Activated naive CD4-positive, alpha-beta T cell treated with anti-CD3 and anti-CD28 coated beads, Interleukin-2, amount 10 ng/mL, durations not matched to agents 7 days and 5 days (primary cell): ENCODE data around the gene MTUS2.

Experiments
- CTCF ChIA-PET: fragments of 350-600 bp; sonication (Branson Sonifier 250); formaldehyde crosslinking; loops from one replicate; lab custom pipeline; 2021; ENCODE audit warnings: antibody characterized with exemption; lab: Charles Lee
- DNase-seq: peaks from one replicate; pipeline ENCODE4 v3.0.0-alpha.2; 2020
- H3K27ac Mint-ChIP-seq: one replicate; pipeline ENCODE4 v1.8.0; 2021; ENCODE audit warnings: mild to moderate bottlenecking, moderate library complexity, mixed read lengths
- H3K27me3 Mint-ChIP-seq: one replicate; pipeline ENCODE4 v1.8.0; 2021; ENCODE audit warnings: mild to moderate bottlenecking, mixed read lengths
- H3K36me3 Mint-ChIP-seq: one replicate; pipeline ENCODE4 v1.8.0; 2021; ENCODE audit warnings: mixed read lengths
- H3K4me1 Mint-ChIP-seq: one replicate; pipeline ENCODE4 v1.8.0; 2021; ENCODE audit warnings: mixed read lengths
- H3K4me3 Mint-ChIP-seq: one replicate; pipeline ENCODE4 v1.8.0; 2021; ENCODE audit warnings: mild to moderate bottlenecking, moderate library complexity, mixed read lengths
- H3K9me3 Mint-ChIP-seq: one replicate; pipeline ENCODE4 v1.8.0; 2021; ENCODE audit warnings: mixed read lengths

The MTUS2 gene

GRCh38 chr13:29281932-29282495, 461.9 kb downstream of the MTUS2 start:
- Mint-ChIP-seq H3K27ac (no peak overlapping the region), H3K4me1 (no peaks in the 10 kb centered on the region), H3K36me3 (no peaks in the 10 kb centered on the region), H3K4me3 (no peak overlapping the region), H3K27me3 (no peaks in the 10 kb centered on the region), H3K9me3 (no peaks in the 10 kb centered on the region)
- CTCF ChIA-PET: no interaction called here
- no peak for DNase-seq

DNA sequence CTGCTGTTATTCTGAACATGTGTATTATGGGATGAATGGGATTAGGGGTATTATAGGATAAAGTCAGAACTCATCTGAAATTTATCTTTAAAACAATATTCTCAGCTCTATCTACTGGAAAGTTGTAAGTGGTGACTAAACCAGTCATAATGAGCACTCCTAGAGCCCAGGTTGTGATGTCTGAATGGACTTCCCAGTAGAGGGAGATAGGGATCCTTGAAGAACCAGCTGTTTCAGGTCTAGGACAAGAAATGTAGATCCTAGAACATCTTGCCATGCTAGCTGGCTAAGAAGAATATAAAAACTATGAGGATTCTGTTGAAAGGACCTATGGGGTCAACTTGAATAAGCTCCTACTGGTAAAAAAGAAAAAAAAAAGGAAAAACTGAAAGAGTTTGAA, 464.6 kb downstream of the MTUS2 start:
- no peak overlapping the region for H3K4me3 Mint-ChIP-seq
- H3K9me3 Mint-ChIP-seq: no peaks in the 10 kb centered on the region
- no peak for DNase-seq
- no peaks in the 10 kb centered on the region for H3K36me3 Mint-ChIP-seq
- CTCF ChIA-PET: no interaction called here
- H3K27ac Mint-ChIP-seq: no peak overlapping the region
- H3K27me3 Mint-ChIP-seq: no peaks in the 10 kb centered on the region
- H3K4me1 Mint-ChIP-seq: no peaks in the 10 kb centered on the region

DNA sequence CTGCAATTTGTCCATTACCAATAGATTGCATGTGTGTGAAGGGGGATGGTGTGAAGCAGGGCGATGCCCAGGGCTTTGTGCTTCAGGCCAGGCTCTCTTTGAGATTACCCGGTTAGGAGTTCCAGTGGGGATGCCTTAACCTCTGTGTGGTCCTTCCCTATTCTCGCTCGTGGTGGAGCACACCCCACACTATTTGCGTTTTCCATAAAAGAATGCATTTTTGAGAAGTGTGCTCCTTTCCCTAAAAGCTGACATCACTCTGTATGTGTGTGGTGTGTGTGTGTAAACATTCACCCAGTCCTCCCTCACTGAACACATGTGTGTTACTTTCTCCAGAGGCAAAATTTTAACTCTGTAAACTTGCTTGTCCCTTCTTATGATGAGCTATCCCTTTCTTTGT, 467.1 kb downstream of the MTUS2 start:
- Mint-ChIP-seq H3K36me3 (no peaks in the 10 kb centered on the region), H3K9me3 (no peaks in the 10 kb centered on the region), H3K4me1 (no peaks in the 10 kb centered on the region), H3K27me3 (no peaks in the 10 kb centered on the region), H3K27ac (no peak overlapping the region), H3K4me3 (no peak overlapping the region)
- no peak for DNase-seq
- CTCF ChIA-PET: interaction anchor here (1.0 kb wide), 1 partner anchor 75 kb away, joined by 3 read pairs; no protein-coding TSS in a partner anchor

DNA sequence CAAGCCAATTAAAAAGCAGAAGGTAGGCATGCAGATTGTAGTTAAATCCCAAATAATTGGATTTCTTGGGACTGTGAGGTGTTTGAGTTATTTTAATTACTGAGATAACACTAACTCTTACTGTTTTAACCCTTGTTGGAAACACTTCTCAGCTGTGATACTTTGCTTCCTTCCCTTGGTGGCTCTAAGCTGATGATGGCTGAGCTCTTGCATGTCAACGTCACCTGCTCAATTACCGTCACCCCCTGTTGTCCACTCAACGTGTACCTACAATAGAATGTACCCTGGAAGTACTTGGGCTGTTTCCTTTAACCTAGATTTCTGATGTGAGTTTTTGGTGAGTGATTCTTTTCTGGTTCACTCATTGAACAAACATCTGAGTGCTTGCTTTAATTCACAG, 471.9 kb downstream of the MTUS2 start:
- Mint-ChIP-seq H3K4me3 (no peak overlapping the region), H3K9me3 (no peaks in the 10 kb centered on the region), H3K36me3 (no peaks in the 10 kb centered on the region), H3K4me1 (no peaks in the 10 kb centered on the region), H3K27me3 (no peaks in the 10 kb centered on the region), H3K27ac (no peak overlapping the region)
- CTCF ChIA-PET: no interaction called here
- no peak for DNase-seq

DNA sequence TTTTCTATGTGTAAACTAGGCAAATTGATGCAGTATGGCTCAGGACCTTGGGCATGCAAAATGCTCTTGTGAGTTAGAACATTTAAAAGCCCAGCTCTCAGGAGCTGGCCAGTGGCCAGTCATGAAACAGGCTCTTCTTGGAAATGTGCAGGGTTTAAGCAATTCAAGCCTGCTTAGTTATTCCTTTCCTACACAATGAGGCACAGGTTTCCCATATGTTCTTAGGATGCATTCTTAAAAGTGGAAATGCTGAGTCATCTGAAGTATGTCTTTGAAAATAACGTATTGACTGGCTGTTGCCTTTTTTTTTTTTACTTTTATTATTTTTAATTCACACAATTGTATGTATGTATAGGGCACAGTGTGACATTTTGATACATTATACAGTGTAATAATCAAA, 474.7 kb downstream of the MTUS2 start:
- Mint-ChIP-seq H3K27me3 (no peaks in the 10 kb centered on the region), H3K4me3 (no peak overlapping the region), H3K4me1 (no peaks in the 10 kb centered on the region), H3K36me3 (no peaks in the 10 kb centered on the region), H3K9me3 (no peaks in the 10 kb centered on the region), H3K27ac (no peak overlapping the region)
- no peak for DNase-seq
- CTCF ChIA-PET: no interaction called here

DNA sequence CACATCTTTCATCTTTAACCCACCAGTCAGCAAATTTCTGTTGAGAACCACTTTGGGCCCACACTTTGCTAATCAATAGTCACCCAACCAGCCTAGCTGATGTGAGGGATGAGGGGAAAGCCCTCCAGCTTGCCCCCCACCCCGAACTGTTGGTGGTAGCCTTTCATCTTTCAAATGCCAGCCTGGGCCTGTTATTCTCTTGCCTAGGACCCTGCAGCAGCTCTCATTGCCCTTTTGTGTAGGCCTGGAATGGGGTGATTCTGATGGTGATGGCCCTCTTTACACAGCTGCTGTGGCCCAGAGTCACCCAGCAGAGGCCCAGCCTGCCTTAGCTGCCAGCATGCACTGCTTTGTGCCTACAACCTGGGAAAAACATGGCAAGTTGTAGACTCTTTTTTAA, 480.9 kb downstream of the MTUS2 start:
- no peaks in the 10 kb centered on the region for H3K27me3 Mint-ChIP-seq
- H3K9me3 Mint-ChIP-seq: peaks cover 21% of the 10 kb centered on the region
- no peaks in the 10 kb centered on the region for H3K4me1 Mint-ChIP-seq
- no peak overlapping the region for H3K4me3 Mint-ChIP-seq
- no peaks in the 10 kb centered on the region for H3K36me3 Mint-ChIP-seq
- DNase-seq: no peak
- no peak overlapping the region for H3K27ac Mint-ChIP-seq
- CTCF ChIA-PET: no interaction called here

DNA sequence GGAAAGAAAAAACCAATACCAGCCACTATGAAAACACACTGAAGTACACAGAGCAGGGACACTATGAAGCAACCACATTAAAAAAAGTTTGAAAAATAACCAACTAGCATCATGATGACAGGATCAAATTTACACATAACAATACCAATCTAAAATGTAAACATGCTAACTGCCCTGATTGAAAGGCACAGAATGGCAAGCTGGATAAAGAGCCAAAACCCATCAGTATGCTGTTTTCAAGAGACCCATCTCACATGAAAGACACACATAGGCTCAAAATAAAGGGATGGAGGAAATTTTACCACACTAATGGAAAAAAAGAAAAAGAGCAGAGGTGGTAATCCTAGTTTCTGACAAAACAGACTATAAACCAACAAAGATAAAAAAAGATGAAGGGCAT, 484.0 kb downstream of the MTUS2 start:
- Mint-ChIP-seq H3K9me3 (peaks cover 21% of the 10 kb centered on the region), H3K36me3 (no peaks in the 10 kb centered on the region), H3K27me3 (no peaks in the 10 kb centered on the region), H3K4me1 (no peaks in the 10 kb centered on the region), H3K4me3 (no peak overlapping the region), H3K27ac (no peak overlapping the region)
- no peak for DNase-seq
- CTCF ChIA-PET: no interaction called here

DNA sequence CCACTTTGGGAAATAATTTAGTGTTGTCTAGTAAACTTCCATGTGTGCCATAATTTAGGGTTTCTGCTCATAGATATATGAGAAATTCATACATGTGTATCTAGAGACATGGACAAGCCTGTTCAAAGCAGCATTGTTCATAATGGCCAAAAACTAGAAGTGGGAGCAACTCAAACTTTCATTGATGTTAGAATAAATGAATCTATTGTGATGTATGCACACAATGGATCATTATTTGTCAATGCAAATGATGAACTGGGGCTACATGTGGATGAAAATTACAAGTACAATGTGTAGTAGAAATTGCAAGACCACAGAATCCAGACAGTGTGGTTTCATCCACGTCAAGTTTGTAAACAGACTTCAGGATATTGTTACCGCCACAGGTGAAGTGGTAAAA, 490.7 kb downstream of the MTUS2 start:
- Mint-ChIP-seq H3K27ac (no peak overlapping the region), H3K36me3 (no peaks in the 10 kb centered on the region), H3K27me3 (no peaks in the 10 kb centered on the region), H3K4me3 (no peak overlapping the region), H3K4me1 (no peaks in the 10 kb centered on the region), H3K9me3 (no peaks in the 10 kb centered on the region)
- CTCF ChIA-PET: no interaction called here
- no peak for DNase-seq

DNA sequence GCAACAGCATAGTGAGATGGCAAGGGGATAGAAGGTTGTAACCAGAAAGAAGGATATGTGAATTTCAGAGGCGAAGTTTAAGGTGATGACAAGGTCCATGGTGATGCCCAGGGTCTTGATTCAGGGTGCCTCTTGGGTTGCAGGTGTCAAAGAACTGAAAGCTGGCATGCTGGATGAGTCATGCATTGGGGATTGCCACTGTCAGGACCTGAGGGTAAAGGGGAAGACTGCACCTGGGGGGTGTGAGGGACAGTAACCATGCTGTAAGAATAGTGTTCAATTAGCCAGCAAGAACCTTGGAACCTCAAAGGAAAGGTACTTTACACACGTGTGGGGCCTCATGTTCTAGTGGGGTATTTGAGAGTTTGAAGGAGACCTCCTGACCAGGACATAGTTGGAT, 495.7 kb downstream of the MTUS2 start:
- Mint-ChIP-seq H3K4me1 (no peaks in the 10 kb centered on the region), H3K36me3 (no peaks in the 10 kb centered on the region), H3K9me3 (no peaks in the 10 kb centered on the region), H3K4me3 (no peak overlapping the region), H3K27ac (no peak overlapping the region), H3K27me3 (no peaks in the 10 kb centered on the region)
- CTCF ChIA-PET: no interaction called here
- no peak for DNase-seq

DNA sequence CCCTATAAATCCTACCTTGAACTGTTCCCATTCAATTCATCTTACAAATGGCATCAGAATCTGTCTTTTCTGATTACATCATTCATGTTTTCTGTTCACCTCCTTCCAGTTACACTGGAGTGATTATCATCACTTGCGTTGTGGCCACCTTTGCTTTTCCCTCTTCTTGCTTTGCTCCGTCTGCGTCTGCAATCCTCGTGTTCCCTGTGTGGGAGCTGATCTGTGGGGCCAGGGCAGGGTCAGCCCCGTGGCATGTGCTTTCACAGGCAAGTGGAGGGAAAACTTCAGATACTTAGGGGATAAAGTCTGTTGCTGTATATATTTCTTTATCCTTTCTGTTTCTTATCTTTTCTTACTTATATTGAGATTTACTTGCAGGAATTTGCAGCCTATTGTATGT, 497.7 kb downstream of the MTUS2 start:
- Mint-ChIP-seq H3K4me3 (no peak overlapping the region), H3K36me3 (no peaks in the 10 kb centered on the region), H3K4me1 (no peaks in the 10 kb centered on the region), H3K27me3 (no peaks in the 10 kb centered on the region), H3K9me3 (no peaks in the 10 kb centered on the region), H3K27ac (no peak overlapping the region)
- CTCF ChIA-PET: no interaction called here
- DNase-seq: no peak

GRCh38 chr13:29318741-29319140, 498.6 kb downstream of the MTUS2 start:
- H3K4me1 Mint-ChIP-seq: no peaks in the 10 kb centered on the region
- no peaks in the 10 kb centered on the region for H3K36me3 Mint-ChIP-seq

GRCh38 chr13:29319451-29319850, 499.3 kb downstream of the MTUS2 start:
- H3K4me1 Mint-ChIP-seq: no peaks in the 10 kb centered on the region
- H3K4me3 Mint-ChIP-seq: no peak overlapping the region
- H3K27ac Mint-ChIP-seq: no peak overlapping the region
- H3K27me3 Mint-ChIP-seq: no peaks in the 10 kb centered on the region
- H3K36me3 Mint-ChIP-seq: no peaks in the 10 kb centered on the region
- DNase-seq: no peak
- CTCF ChIA-PET: no interaction called here
- H3K9me3 Mint-ChIP-seq: no peaks in the 10 kb centered on the region

More at GRCh38 chr13:29318741-29319140, 498.6 kb downstream of the MTUS2 start:
- DNase-seq: no peak
- no peak overlapping the region for H3K4me3 Mint-ChIP-seq
- CTCF ChIA-PET: no interaction called here
- H3K27ac Mint-ChIP-seq: no peak overlapping the region
- H3K9me3 Mint-ChIP-seq: no peaks in the 10 kb centered on the region
- H3K27me3 Mint-ChIP-seq: no peaks in the 10 kb centered on the region

DNA sequence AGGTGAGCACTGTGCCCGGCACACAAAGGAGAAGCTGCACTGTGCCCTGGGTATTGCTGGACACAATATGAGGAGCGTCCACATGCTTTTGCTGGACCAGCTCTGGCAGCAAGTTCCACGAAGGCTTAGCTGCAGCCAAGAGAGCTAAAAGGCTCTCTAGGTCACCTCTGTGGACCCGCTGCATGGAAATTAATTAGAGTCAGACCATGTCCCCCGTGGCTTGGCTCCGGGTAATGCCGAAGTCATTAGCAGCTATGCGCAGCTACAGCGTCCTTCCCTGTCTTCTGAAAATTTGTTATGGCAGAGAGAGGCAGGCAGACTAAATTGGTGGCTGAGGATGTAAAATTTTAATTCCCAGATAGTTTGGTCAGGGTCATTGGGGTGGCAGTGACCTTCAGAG, 503.8 kb downstream of the MTUS2 start:
- CTCF ChIA-PET: interaction anchor here (1.4 kb wide), 1 partner anchor 40 kb away, joined by 3 read pairs; no protein-coding TSS in a partner anchor
- Mint-ChIP-seq H3K36me3 (no peaks in the 10 kb centered on the region), H3K4me1 (no peaks in the 10 kb centered on the region), H3K9me3 (no peaks in the 10 kb centered on the region), H3K27ac (no peak overlapping the region), H3K4me3 (no peak overlapping the region), H3K27me3 (no peaks in the 10 kb centered on the region)
- DNase-seq: no peak

- Mint-ChIP-seq H3K27me3 (no peaks in the 10 kb centered on the region), H3K4me3 (no peak overlapping the region), H3K4me1 (no peaks in the 10 kb centered on the region), H3K9me3 (no peaks in the 10 kb centered on the region), H3K27ac (no peak overlapping the region), H3K36me3 (no peaks in the 10 kb centered on the region)
- no peak for DNase-seq
- CTCF ChIA-PET: no interaction called here
These were observed 504.5 kb downstream of the MTUS2 start for GRCh38 chr13:29324601-29325000.

- Mint-ChIP-seq H3K4me1 (no peaks in the 10 kb centered on the region), H3K27me3 (no peaks in the 10 kb centered on the region), H3K36me3 (no peaks in the 10 kb centered on the region), H3K4me3 (no peak overlapping the region), H3K9me3 (peaks cover 1% of the 10 kb centered on the region), H3K27ac (no peak overlapping the region)
- DNase-seq: no peak
- CTCF ChIA-PET: interaction anchor here (0.8 kb wide), 1 partner anchor 26 kb away, joined by 3 read pairs; no protein-coding TSS in a partner anchor
These were observed 508.4 kb downstream of the MTUS2 start for GRCh38 chr13:29328501-29328900.

GRCh38 chr13:29336356-29336755, 516.2 kb downstream of the MTUS2 start:
- Mint-ChIP-seq H3K9me3 (peaks cover 16% of the 10 kb centered on the region), H3K4me1 (no peaks in the 10 kb centered on the region), H3K27ac (no peak overlapping the region), H3K4me3 (no peak overlapping the region), H3K36me3 (no peaks in the 10 kb centered on the region), H3K27me3 (no peaks in the 10 kb centered on the region)
- CTCF ChIA-PET: no interaction called here
- DNase-seq: no peak
